Trophoblast cell (in vitro differentiated cells and primary cell): ENCODE results near the gene NOS3.
A peak's percentile ranks its signal among the peaks of the same experiment; 100 is the strongest.

Source experiments
- DNase-seq, 2 donors: peaks; one replicate each; pipeline ENCODE4 v3.0.0-alpha.2; 2016
- H2AFZ ChIP-seq: 2 replicates; pipeline ENCODE4 v1.6.1; 2013; ENCODE audit warnings: low read length, moderate library complexity, mild to moderate bottlenecking; ENCODE audit not compliant: insufficient read depth, poor library complexity
- H2AK5ac ChIP-seq: 2 replicates; pipeline ENCODE4 v1.6.1; 2013; ENCODE audit warnings: mild to moderate bottlenecking, low read length
- H2BK120ac ChIP-seq: 2 replicates; pipeline ENCODE4 v1.6.1; 2013; ENCODE audit warnings: low read length, mild to moderate bottlenecking, moderate library complexity; ENCODE audit not compliant: insufficient read depth, poor library complexity
- H2BK12ac ChIP-seq: 2 replicates; pipeline ENCODE4 v1.6.1; 2013; ENCODE audit warnings: mild to moderate bottlenecking, low read length, moderate library complexity
- H2BK5ac ChIP-seq: 2 replicates; pipeline ENCODE4 v1.6.1; 2013; ENCODE audit warnings: low read length, low read depth, moderate library complexity, mild to moderate bottlenecking; ENCODE audit not compliant: poor library complexity
- H3K14ac ChIP-seq: 2 replicates; pipeline ENCODE4 v1.6.1; 2013; ENCODE audit warnings: mild to moderate bottlenecking, low read length
- H3K18ac ChIP-seq: 2 replicates; pipeline ENCODE4 v1.6.1; 2013; ENCODE audit warnings: mild to moderate bottlenecking, low read length
- H3K23ac ChIP-seq: 2 replicates; pipeline ENCODE4 v1.6.1; 2013; ENCODE audit warnings: low read length
- H3K27ac ChIP-seq: 2 replicates; pipeline ENCODE4 v1.5.1; 2013; ENCODE audit warnings: low read depth, mild to moderate bottlenecking, inconsistent platforms, low read length, moderate library complexity
- H3K27me3 ChIP-seq: 2 replicates; pipeline ENCODE4 v1.6.1; 2013; ENCODE audit warnings: inconsistent platforms, mild to moderate bottlenecking, low read length, moderate library complexity; ENCODE audit not compliant: insufficient read depth
- H3K36me3 ChIP-seq, 2 experiments: 1 replicate in 1 of 2; 2 replicates in 1 of 2; pipeline ENCODE4 v1.6.1; 2013; ENCODE audit warnings: low read length in 2 of 2, mild to moderate bottlenecking in 2 of 2, moderate library complexity in 1 of 2; ENCODE audit not compliant: insufficient read depth in 2 of 2, control insufficient read depth in 1 of 2
- H3K4ac ChIP-seq: 2 replicates; pipeline ENCODE4 v1.6.1; 2013; ENCODE audit warnings: low read depth, mild to moderate bottlenecking, low read length, moderate library complexity
- H3K4me1 ChIP-seq, 2 experiments: 1 replicate in 1 of 2; 2 replicates in 1 of 2; pipeline ENCODE4 v1.6.1; 2013; ENCODE audit warnings: low read length in 2 of 2, mild to moderate bottlenecking in 2 of 2, moderate library complexity in 1 of 2; ENCODE audit not compliant: insufficient read depth in 2 of 2, control insufficient read depth in 1 of 2
- H3K4me2 ChIP-seq: 2 replicates; pipeline ENCODE4 v1.6.1; 2013; ENCODE audit warnings: inconsistent platforms, mild to moderate bottlenecking, low read length, moderate library complexity
- H3K4me3 ChIP-seq: 2 replicates; pipeline ENCODE4 v1.5.1; 2013; ENCODE audit warnings: mild to moderate bottlenecking, low read depth, low read length, inconsistent platforms
- H3K79me1 ChIP-seq: one replicate; pipeline ENCODE4 v1.6.1; 2013; ENCODE audit warnings: low read length
- H3K79me2 ChIP-seq: 2 replicates; pipeline ENCODE4 v1.6.1; 2013; ENCODE audit warnings: low read length, mild to moderate bottlenecking; ENCODE audit not compliant: control insufficient read depth, insufficient read depth, poor library complexity
- H3K9ac ChIP-seq: 2 replicates; pipeline ENCODE4 v1.6.1; 2013; ENCODE audit warnings: mild to moderate bottlenecking, low read length
- H3K9me3 ChIP-seq: 2 replicates; pipeline ENCODE4 v1.6.1; 2013; ENCODE audit warnings: low read depth, mild to moderate bottlenecking, control low read depth, inconsistent platforms, low read length; ENCODE audit not compliant: insufficient read depth
- H4K12ac ChIP-seq: 2 replicates; pipeline ENCODE4 v1.6.1; 2013; ENCODE audit warnings: low read depth, mild to moderate bottlenecking, low read length, moderate library complexity
- H4K8ac ChIP-seq: 2 replicates; pipeline ENCODE4 v1.6.1; 2013; ENCODE audit warnings: low read depth, mild to moderate bottlenecking, low read length, moderate library complexity
- H4K91ac ChIP-seq: one replicate; pipeline ENCODE4 v1.6.1; 2013; ENCODE audit warnings: low read depth, mild to moderate bottlenecking, low read length, moderate library complexity
- WGBS: extraction: QIAGEN DNeasy Blood & Tissue Kit; methylation state at CpG from one replicate; pipeline ENCODE4 v1.1.7; 2013; ENCODE audit warnings: missing lambda C conversion rate; ENCODE audit not compliant: insufficient read length, insufficient coverage; ENCODE audit errors: extremely low coverage; 5-methylcytosine and 5-hydroxymethylcytosine counted together

Gene NOS3

GRCh38 chr7:151062399-151063211 lies 71.8 kb downstream of the NOS3 start:
- peak overlapping the region; percentile 11 for H2BK5ac ChIP-seq
- peaks cover 43% of the 10 kb centered on the region for H3K79me1 ChIP-seq
- H3K36me3 ChIP-seq = peaks cover 38% of the 10 kb centered on the region in 2 experiments
- peak overlapping the region; percentile 5 for H3K4me3 ChIP-seq
- H4K91ac ChIP-seq = peak overlapping the region; percentile 81
- no peaks in the 10 kb centered on the region for H3K27me3 ChIP-seq
- peak overlapping the region; percentile 84 for H3K27ac ChIP-seq
- peak overlapping the region; percentile 7 for H3K4ac ChIP-seq
- peak overlapping the region; percentile 57 for H3K4me2 ChIP-seq
- H3K9me3 ChIP-seq = no peaks in the 10 kb centered on the region
- peak overlapping the region; percentile 10 for H4K12ac ChIP-seq
- H3K18ac ChIP-seq = peak overlapping the region; percentile 53
- H2BK12ac ChIP-seq = no peak overlapping the region
- H2BK120ac ChIP-seq = peak overlapping the region; percentile 73
- peak overlapping the region; percentile 33 for H4K8ac ChIP-seq
- no peak overlapping the region for H3K23ac ChIP-seq
- DNase-seq = peak; percentile 88 to 94
- peak overlapping the region; percentile 67 for H2AK5ac ChIP-seq
- H2AFZ ChIP-seq = no peak overlapping the region
- no CpG with 5 or more reads among the region's 43 CpGs for WGBS
- peaks cover 42 to 44% of the 10 kb centered on the region in 2 experiments for H3K4me1 ChIP-seq
- H3K14ac ChIP-seq = peak overlapping the region; percentile 69
- H3K79me2 ChIP-seq = peaks cover 23% of the 10 kb centered on the region
- H3K9ac ChIP-seq = no peak overlapping the region

GRCh38 chr7:151063212-151063561 lies 72.4 kb downstream of the NOS3 start:
- Histone ChIP-seq H2AFZ (no peak overlapping the region), H3K27ac (peak overlapping the region; percentile 65), H3K4ac (no peak overlapping the region), H2BK120ac (no peak overlapping the region), H3K9ac (no peak overlapping the region), H3K79me1 (peaks cover 42% of the 10 kb centered on the region), H3K18ac (no peak overlapping the region), H3K4me2 (peak overlapping the region; percentile 51), H3K36me3 (peaks cover 42 to 43% of the 10 kb centered on the region in 2 experiments), H2AK5ac (no peak overlapping the region), H3K14ac (peak overlapping the region; percentile 32), H3K27me3 (no peaks in the 10 kb centered on the region), H4K91ac (peak overlapping the region; percentile 32), H3K9me3 (no peaks in the 10 kb centered on the region), H3K23ac (no peak overlapping the region), H3K79me2 (peaks cover 23% of the 10 kb centered on the region), H2BK5ac (peak overlapping the region; percentile 36), H3K4me3 (no peak overlapping the region), H4K8ac (peak overlapping the region; percentile 9), H2BK12ac (no peak overlapping the region), H4K12ac (no peak overlapping the region), H3K4me1 (peaks cover 46 to 49% of the 10 kb centered on the region in 2 experiments)
- WGBS = no CpG with 5 or more reads among the region's 11 CpGs
- peak; percentile 88 to 92 for DNase-seq
